CD4-positive, alpha-beta T cell treated with Interleukin-10 for 1 hour (primary cell): ENCODE measurements around the gene C16orf92.

Experiments used
- DNase-seq: peaks from one replicate; pipeline ENCODE4 v3.0.0-alpha.2; 2020

Gene C16orf92

GRCh38 chr16:30022887-30023286 lies at the start of gene C16orf92:
Gene C16orf92, plus strand, starts transcription at chr16:30023198. Its CDS starts 143 bp downstream, at chr16:30023341.
- no peak for DNase-seq

- DNase-seq = peak; percentile 98
These were observed 49.4 kb upstream of the C16orf92 start, which contains the start of gene TAOK2 for GRCh38 chr16:29973384-29974246. Gene TAOK2, plus strand, starts transcription at chr16:29973868. Its CDS starts 3,905 bp downstream, at chr16:29977773.

GRCh38 chr16:29974291-29975133 lies 48.5 kb upstream of the C16orf92 start:
- DNase-seq = peak; percentile 33

- DNase-seq = no peak
These were observed 47.9 kb upstream of the C16orf92 start for GRCh38 chr16:29975134-29975538.

GRCh38 chr16:29975811-29976511 lies 47.0 kb upstream of the C16orf92 start:
- DNase-seq = no peak

- no peak for DNase-seq
These were observed 45.8 kb upstream of the C16orf92 start for GRCh38 chr16:29977063-29977825.

GRCh38 chr16:29978081-29978480 lies 44.9 kb upstream of the C16orf92 start:
- DNase-seq = no peak

GRCh38 chr16:29978564-29979270 lies 44.3 kb upstream of the C16orf92 start:
- no peak for DNase-seq

- no peak for DNase-seq
These were observed 40.2 kb upstream of the C16orf92 start for GRCh38 chr16:29982560-29983419.

GRCh38 chr16:29983420-29984136 lies 39.4 kb upstream of the C16orf92 start:
- no peak for DNase-seq

- no peak for DNase-seq
These were observed 38.7 kb upstream of the C16orf92 start for GRCh38 chr16:29984137-29984763.

- no peak for DNase-seq
These were observed 38.2 kb upstream of the C16orf92 start for GRCh38 chr16:29984764-29985147.

- DNase-seq = no peak
These were observed 37.7 kb upstream of the C16orf92 start for GRCh38 chr16:29985271-29985811.

- no peak for DNase-seq
These were observed 36.8 kb upstream of the C16orf92 start for GRCh38 chr16:29986231-29986630.

- DNase-seq = no peak
These were observed 36.1 kb upstream of the C16orf92 start for GRCh38 chr16:29986931-29987330.

- no peak for DNase-seq
These were observed 35.5 kb upstream of the C16orf92 start for GRCh38 chr16:29987371-29988085.

- DNase-seq = no peak
These were observed 34.5 kb upstream of the C16orf92 start for GRCh38 chr16:29988346-29989075.
